NOMO-1 treated with dmso at 0.1 percent for 144 hours (cell line): ENCODE measurements around the gene BRD9.
"Not testable (repeated sequence)": the region's sequence is repeated elsewhere in the genome, so short reads cannot be mapped to it uniquely, and the experiment has no call there.

ENCODE experiments used
- DNase-seq: peaks from one replicate; lab custom pipeline; 2025; ENCODE audit not compliant: unreplicated experiment; lab: John Stamatoyannopoulos, UW

Gene BRD9

DNA sequence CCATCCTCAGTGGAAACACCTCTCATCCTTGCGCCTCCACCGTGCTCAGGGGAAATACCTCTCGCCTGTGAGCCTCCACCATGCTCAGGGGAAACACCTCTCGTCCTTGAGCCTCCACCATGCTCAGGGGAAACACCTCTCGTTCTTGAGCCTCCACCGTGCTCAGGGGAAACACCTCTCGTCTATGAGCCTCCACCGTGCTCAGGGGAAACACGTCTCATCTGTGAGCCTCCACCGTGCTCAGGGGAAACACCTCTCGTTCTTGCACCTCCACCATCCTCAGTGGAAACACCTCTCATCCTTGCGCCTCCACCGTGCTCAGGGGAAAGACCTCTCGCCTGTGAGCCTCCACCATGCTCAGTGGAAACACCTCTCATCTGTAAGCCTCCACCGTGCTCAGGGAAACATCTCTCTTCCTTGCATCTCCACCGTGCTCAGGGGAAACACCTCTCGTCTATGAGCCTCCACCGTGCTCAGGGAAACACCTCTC is 46.0 kb downstream of the BRD9 start:
- DNase-seq = not testable (repeated sequence)

DNA sequence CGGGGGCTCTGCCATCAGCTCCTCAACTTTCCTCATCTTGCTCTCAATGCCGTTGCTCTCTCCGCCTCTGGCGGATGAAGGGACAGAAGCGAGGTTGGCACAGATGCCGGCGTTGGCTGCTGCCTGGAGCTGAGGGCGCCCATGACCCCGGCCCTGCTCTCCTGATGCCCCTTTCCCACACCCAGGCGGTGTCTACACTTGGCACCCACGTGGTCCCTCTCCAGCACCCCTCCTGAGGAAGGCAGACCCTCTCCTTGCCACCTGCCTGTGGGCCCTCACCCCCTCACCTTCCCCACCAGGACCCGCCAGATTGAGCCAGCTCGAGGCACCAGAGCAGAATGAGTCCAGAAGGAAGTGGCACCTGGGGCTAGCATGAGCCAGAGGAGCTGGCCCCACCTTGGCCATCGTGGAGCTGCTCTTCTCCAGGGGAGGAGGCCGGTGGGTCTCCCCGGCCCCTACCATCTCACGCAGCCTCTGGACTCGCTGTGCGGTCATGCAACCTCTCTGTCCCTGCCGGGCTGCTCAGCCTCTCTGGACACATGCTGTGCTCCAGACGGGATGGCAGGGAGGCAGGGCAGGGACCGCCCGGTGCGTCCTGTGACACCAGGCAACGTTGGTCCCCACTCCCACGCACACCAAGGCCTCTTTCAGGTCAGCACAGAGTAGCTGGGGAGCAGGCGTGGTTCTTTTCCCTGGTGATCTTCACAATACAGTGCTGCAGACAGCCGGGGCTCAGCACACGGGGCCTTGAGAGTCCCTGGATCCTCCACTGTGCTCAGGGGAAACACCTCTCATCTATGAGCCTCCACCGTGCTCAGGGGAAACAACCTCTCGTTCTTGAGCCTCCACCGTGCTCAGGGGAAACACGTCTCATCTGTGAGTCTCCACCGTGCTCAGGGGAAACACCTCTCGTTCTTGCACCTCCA is 46.7 kb downstream of the BRD9 start:
- DNase-seq = not testable (repeated sequence)

DNA sequence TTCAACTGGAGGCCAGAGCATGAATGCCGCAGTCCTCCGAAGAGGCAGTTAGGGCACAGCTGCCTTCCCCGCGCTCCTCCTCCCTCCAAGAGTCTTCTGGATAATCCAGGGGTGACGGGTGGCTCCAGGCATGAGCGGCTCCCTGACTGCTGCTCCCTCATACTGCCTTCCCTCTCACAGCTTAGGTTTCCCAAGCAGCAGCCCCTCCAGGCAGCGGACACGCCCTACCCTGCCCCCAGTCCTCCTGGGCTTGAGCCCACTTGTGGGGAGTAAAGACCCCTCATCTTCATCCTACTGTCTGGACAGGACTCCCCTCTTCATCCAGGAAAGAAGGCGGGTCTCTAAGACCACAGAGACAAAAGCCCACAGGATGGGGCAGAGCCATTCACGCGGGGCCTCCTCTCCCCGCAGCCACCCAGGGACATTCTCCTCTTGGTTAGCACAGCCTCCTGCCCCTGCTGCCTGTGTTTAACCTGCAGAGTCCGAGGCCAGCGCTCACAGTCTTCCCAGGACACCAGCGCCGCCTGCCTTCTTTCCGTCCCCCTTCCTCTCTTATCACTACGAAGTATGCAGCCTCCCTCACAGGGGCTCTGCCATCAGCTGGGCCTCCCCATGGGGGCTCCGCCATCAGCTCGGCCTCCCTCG is 47.4 kb downstream of the BRD9 start:
- not testable (repeated sequence) for DNase-seq

DNA sequence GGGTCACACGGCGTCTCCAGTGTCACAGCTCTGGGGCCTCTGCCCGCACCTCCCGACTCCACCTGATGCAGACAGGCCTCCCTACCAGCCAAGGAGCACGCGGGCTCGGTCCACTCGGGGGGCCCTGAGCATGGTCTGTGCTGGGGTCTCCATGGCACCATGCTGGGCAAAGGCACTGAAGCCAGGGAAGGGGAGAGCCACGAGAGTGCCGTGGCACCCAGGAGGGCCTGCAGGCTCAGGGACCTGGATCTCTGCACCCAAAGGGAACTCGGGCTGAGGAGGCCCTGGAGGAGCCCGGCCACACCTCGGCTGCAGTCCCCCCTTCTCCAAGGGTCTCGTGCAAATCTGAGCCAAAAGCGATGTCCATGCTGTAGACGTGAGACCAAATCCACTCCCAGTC is 48.2 kb downstream of the BRD9 start:
- DNase-seq = not testable (repeated sequence)

DNA sequence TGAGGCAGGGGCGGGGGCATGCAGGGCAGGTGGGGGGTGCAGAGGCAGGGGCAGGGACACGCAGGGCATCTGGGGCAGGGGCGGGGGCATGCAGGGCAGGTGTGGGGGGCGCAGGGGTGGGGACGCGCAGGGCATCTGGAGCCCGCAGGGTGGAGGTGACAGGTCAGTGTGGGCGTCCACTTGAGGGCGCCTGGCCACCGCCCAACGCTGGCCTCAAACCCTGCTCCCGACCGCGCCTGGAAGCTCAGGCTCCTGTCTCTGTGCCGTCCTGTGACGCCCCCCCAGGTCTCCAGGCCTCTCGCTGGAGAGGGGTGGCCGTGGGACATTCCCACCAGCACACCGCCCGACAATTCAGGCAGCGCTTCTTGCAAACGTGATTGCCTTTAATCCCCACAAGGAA is 48.7 kb downstream of the BRD9 start:
- not testable (repeated sequence) for DNase-seq

DNA sequence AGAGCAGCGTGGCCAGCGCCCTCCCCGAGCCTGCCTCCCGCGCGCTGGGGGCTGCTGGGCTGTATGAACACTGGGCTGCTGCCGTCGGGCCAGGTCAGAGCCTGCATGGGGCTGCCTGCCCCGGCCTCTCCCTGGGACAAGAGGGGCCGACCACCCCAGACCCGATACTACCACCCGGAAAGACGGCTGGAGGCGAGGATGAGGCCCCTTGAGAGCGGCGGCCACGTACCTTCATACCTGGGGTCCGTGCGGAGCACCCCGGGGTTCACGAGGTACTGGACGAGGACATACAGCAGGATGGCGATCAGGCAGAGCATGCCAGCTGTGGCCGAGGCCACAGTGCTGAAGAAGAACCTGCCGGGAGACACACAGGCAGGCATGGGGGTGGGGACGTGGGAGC is 49.2 kb downstream of the BRD9 start:
- not testable (repeated sequence) for DNase-seq

DNA sequence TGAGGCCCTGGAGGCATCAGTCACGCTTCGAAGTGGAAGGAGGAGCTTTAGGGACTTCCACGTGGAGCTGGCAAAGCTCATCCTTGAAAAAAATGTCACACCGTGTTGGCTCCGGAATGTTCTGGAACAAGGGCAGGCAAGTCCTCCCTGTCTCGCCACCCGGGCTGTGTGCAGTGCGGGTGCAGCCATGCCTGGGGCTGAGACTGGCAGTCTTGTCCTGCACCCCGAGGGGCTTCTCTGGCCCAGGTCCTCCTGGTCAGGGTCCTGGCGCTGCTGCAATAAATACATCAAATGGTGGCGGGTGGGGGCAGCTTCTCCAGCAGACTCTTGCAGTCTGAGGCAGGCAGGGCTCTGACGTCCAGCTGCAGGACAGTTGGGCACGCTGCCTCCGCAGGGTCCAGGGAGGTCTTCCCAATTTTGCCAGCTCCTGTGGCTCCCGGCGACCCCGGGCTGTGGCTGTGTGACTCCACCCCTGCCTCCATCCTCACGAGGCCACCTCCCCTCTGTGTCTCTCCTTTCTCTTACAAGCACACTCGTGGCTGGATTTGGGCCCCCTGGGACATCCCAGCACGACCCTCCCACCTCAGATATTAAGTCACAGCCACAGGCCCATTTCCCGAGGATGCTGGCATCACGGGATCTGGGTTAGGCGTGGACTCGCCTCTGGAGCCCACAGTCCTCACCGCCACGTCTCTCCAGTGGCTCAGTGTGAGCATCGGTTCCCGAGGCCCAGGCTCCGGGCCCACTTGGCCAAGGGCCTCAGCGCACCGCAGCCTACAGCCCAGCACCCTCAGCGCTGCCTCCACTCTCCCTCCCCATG is 50.0 kb downstream of the BRD9 start:
- DNase-seq = not testable (repeated sequence)

DNA sequence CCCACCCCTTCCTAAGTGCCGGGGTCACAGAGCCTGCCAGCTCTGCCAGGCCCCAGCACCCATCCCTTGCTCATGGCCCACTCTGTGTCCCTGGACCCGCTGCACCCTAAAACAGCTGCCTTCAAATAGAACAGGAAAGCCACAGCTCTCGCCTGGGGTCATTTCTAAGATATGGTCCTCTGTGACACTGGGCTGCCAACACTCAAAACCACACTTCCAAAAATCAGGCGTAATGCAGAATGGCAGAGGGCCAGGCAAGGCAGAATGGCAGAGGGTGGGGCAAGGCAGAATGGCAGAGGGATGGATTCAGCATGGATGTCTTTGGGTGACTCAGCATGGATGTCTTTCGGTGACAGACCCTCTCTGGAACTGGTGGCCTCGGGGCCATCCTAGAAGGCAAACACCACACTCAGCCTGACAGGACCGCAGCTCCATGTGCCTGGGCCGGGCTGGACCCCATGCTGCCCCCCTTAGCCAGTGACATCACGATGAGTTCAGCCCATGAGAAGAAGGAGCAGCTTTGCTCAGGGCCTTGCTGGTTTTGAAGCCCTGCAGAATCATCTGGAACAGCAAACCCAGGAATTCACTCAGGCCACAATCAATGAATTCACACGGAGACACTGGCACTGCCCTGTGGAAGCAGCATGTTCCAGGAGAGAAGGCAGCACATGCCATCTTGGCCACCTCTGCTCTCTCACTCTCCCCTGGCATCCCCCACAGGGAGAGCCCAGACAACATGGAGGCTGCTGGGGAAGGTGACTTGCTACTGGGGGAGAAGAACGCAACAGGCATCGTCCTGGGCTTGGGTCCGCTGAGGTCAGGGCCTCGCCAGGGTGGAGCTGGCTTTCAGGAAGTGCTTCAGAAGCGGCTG is 50.8 kb downstream of the BRD9 start:
- DNase-seq = not testable (repeated sequence)

DNA sequence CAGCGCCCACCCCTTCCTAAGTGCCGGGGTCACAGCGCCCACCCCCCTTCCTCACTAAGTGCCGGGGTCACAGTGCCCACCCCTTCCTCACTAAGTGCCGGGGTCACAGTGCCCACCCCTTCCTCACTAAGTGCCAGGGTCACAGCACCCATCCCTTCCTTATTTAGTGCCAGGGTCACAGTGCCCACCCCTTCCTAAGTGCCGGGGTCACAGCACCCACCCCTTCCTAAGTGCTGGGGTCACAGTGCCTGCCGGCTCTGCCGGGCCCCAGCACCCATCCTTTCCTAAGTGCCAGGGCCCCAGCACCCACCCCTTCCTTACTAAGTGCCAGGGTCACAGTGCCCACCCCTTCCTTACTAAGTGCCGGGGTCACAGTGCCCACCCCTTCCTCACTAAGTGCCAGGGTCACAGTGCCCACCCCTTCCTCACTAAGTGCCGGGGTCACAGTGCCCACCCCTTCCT is 51.6 kb downstream of the BRD9 start:
- not testable (repeated sequence) for DNase-seq

DNA sequence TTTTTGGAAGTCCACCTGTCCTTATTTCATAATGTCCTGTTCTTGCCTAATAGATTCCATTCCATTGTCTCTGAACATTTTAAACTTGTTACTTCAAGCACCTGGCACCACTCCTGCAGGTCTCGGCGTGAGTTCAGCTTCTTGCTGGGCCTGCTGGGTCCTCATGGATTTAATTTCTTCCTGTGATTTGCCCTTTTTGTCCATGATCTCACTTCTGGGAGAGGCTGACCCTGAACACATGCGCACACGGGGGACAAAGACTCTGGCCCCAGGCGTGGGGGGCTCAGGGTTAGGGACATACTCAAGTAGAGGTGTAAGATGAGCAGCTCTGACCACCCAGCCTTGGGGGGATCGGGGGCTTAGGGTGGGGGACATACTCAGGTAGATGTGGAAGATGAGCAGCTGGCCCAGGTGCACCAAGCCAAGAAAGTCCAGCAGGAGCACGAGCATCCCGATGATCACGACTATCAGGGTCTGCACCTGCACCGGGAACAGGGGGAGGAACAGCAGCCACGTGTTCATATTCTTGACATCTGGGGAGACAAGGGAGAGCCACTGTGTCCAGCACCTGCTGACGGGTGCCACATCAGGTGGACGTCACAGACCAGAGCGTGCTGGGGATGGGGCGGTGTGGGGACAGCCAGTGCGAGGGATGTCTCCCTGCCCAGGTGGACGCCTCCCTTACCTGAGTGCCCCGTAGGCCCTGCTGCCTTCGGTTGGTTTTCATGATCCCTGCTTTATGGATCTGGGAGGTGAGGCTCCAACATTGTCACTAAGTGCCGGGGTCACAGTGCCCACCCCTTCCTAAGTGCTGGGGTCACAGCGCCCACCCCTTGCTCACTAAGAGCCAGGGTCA is 52.3 kb downstream of the BRD9 start:
- DNase-seq = not testable (repeated sequence)

DNA sequence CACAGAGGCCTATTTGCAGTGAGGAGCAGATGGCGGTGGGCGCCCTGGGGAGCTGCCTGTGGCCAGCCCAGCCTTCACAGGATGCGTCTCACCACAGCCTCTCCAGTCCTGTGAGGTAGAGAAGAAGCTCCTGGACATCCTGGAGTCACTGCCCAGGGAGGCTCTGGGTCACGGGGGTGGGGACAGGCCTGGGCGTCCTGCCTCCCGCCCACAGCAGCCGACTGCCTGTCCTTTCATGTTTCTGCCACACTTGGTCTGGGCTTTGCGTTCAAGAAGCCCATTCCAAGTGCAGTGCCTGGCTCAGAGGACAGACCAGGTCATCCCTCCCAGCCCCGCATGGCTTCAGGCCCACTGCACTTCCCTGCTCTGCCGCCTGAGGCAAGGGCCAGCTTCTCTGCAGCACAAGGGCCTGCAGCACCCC is 54.2 kb downstream of the BRD9 start:
- DNase-seq = not testable (repeated sequence)

DNA sequence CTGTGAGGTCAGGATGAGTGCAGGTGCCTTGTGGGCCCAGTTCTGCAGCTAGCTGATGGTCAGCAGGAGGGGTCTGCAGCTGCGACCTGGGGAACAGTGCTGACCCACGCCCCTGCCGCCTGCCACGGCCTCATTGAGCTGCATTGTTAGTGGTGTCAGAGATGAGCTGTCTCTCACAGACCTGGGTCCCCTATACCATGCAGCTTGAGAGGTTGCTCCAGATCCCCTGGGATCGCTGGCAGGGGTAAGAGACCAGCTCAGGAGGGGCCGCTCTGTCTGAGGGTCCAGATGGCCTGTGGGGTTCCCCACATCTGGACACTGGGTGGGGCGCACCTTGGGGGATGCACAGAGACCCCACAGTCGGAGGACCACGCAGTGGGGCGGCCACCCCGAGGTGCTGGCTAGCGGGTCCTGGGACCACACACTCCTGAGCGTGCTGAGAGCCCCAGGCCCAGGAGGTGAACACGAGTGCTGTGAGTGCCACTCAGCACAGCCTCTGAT is 54.9 kb downstream of the BRD9 start:
- not testable (repeated sequence) for DNase-seq

DNA sequence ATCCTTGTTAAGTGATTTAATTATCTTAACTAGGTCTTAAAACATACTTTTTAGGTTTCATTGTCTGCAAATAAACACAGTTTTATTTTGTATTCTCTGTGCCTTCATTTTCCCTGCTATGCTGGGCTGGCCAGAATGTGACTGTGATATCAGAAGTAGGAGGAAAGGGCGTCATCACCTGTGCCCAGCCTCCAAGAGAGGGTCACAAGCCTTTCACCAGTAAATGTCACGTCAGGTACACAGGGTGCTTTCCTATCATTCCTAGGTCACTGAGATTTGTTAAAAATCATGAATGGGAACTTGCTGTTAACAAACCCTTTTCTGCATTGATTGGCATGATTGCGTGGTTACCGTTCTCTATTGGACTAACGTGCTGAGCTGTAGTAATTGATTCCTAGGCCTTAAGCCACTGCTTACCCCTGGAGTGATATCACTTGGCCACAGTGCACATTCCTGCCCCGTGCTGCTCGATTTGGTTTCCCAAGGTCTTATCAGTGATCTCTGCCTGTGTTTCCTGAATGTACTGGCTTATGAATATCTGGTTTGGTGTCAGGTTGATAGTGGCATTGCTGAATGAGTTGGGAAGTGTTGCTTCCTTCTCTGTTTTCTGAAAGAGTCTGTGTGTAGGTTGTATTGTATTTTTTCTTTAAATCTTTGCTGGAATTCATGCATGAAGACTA is 56.5 kb downstream of the BRD9 start:
- DNase-seq = not testable (repeated sequence)

DNA sequence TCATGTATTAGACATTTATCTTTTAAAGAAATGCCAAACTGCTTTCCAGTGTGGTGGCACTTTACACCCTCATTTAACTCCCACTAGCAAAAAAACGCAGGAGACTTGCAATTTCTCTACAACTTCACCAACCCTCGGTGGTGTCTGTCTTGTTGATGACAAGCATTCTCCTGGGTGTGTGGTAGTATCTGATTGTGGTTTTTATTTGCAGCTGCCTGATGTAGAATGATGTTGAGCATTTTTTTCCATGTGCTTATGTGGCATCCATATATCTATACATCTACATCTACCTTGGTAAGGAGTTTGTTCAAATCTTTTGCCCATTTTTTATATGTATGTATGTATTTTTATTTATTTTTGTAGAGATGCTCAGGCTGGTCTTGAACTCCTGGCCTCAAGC is 58.6 kb downstream of the BRD9 start:
- not testable (repeated sequence) for DNase-seq

DNA sequence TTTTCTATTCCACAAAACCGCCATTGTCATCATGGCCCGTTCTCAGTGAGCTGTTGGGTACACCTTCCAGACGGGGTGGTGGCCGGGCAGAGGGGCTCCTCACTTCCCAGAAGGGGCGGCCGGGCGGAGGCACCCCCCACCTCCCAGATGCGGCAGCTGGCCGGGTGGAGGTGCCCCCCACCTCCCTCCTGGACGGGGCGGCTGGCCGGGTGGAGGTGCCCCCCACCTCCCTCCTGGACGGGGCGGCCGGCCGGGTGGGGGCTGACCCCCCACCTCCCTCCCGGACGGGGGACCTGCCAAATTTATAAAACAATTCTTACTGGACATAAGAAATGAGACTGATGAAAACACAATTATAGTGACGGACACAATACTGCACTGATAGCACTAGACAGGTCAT is 64.4 kb downstream of the BRD9 start:
- DNase-seq = not testable (repeated sequence)

DNA sequence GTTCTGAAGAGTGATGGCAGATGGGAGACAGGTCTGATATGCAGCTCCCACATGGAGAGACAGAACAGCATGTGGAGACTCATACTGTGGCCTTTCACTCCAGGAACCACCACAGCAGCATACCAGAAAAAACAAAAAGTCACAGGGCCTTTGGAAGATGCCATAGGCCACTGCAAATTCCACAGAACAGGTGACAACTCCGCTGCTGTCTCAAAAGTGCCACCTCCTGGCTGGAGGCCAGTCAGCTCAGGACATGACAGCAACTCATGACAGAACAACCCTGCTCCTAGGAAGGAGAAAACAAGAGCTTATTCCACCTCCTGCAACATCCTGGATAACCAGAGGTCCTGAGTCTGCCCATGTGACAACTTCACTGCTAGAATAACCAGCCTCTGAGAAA is 67.1 kb downstream of the BRD9 start:
- not testable (repeated sequence) for DNase-seq

DNA sequence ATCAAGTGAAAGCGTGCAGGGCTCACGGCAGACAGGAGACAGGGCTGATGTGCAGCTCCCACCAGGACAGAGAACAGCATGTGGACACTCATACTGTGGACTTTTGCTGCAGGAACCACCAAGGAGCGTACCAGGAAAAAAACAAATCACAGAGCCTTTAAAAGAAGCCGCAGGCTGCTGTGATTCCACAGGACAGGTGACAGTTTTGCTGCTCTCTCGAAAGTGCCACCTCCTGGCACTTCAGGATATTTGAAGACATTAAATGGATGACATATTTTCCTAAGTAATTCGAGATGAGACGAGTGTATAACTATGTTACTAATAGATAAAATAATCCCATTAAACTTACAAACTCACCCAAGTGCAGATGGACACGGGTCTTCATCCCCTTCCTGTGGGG is 71.1 kb downstream of the BRD9 start:
- no peak for DNase-seq

DNA sequence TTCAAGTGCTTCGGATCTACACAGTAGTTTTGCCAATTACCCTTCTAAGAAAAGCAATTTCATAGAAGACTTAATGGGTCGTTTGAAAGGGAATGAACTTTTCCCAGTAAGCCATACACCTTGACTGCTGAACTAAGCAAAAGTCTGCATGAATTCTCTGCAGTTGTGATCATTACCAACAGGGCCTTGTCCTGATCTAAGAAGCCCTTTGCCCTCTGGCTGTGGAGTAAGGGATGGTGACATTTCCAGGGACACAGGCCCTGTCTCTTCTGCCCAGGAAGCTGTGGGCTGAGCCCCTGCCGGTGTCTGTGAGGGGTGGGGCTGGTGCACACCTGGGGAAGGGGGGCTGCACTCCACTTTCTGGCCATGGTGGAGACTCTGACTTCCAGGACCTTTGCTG is 72.4 kb downstream of the BRD9 start:
- DNase-seq = no peak
